WERI-Rb-1 (cell line): ENCODE data around the gene SOAT1.

Experiments
- DNase-seq: peaks from one replicate; pipeline ENCODE4 v3.0.0-alpha.2; 2020
- H3K27ac ChIP-seq: fragments of 250-450 bp; sonication (Bioruptor Pico); 2 replicates; pipeline ENCODE4 v1.5.1; 2020; ENCODE audit warnings: mild to moderate bottlenecking, moderate library complexity
- H3K27me3 ChIP-seq: fragments of 250-450 bp; sonication (Bioruptor Pico); 2 replicates; pipeline ENCODE4 v1.5.1; 2021; ENCODE audit warnings: mild to moderate bottlenecking, low read depth, moderate library complexity; ENCODE audit not compliant: insufficient read depth, severe bottlenecking
- H3K36me3 ChIP-seq: fragments of 250-450 bp; sonication (Bioruptor Pico); 2 replicates; pipeline ENCODE4 v1.5.1; 2020; ENCODE audit warnings: mild to moderate bottlenecking, moderate library complexity
- H3K4me3 ChIP-seq: 2 replicates; pipeline ENCODE4 v1.5.1; 2011; ENCODE audit warnings: low read depth, mild to moderate bottlenecking, control low read depth, low read length
- H3K9me3 ChIP-seq: fragments of 250-450 bp; sonication (Bioruptor Pico); 2 replicates; pipeline ENCODE4 v1.5.1; 2021; ENCODE audit warnings: mild to moderate bottlenecking, moderate library complexity; ENCODE audit not compliant: severe bottlenecking
- CTCF ChIP-seq: IDR thresholded peaks from 2 replicates; pipeline ENCODE4 v1.5.1; 2011; ENCODE audit warnings: low read depth, mild to moderate bottlenecking, control low read depth, inconsistent platforms, low read length

SOAT1 gene

GRCh38 chr1:179322557-179322956, 29.0 kb downstream of the SOAT1 start:
- Histone ChIP-seq H3K27me3 (no peaks in the 10 kb centered on the region), H3K36me3 (peaks cover 38% of the 10 kb centered on the region), H3K4me3 (no peak overlapping the region), H3K27ac (no peak overlapping the region), H3K9me3 (peaks cover 3% of the 10 kb centered on the region)
- DNase-seq: no peak
- TF ChIP-seq CTCF: no peak

- no peaks in the 10 kb centered on the region for H3K27me3 ChIP-seq
- DNase-seq: no peak
- peaks cover 3% of the 10 kb centered on the region for H3K9me3 ChIP-seq
- H3K27ac ChIP-seq: no peak overlapping the region
- no peak for TF ChIP-seq CTCF
- H3K36me3 ChIP-seq: peaks cover 45% of the 10 kb centered on the region
- no peak overlapping the region for H3K4me3 ChIP-seq
Measured at GRCh38 chr1:179323436-179323835, 29.8 kb downstream of the SOAT1 start.

- H3K9me3 ChIP-seq: peaks cover 3% of the 10 kb centered on the region
- no peaks in the 10 kb centered on the region for H3K27me3 ChIP-seq
- DNase-seq: no peak
- H3K4me3 ChIP-seq: no peak overlapping the region
- no peak overlapping the region for H3K27ac ChIP-seq
- peaks cover 49% of the 10 kb centered on the region for H3K36me3 ChIP-seq
- TF ChIP-seq CTCF: no peak
Measured at GRCh38 chr1:179325836-179326235, 32.2 kb downstream of the SOAT1 start.

- Histone ChIP-seq H3K36me3 (peaks cover 50% of the 10 kb centered on the region), H3K9me3 (no peaks in the 10 kb centered on the region), H3K27me3 (no peaks in the 10 kb centered on the region), H3K27ac (no peak overlapping the region), H3K4me3 (no peak overlapping the region)
- TF ChIP-seq CTCF: no peak
- DNase-seq: no peak
Measured at GRCh38 chr1:179326746-179327145, 33.1 kb downstream of the SOAT1 start.

- no peak overlapping the region for H3K4me3 ChIP-seq
- no peaks in the 10 kb centered on the region for H3K9me3 ChIP-seq
- no peak overlapping the region for H3K27ac ChIP-seq
- no peaks in the 10 kb centered on the region for H3K27me3 ChIP-seq
- TF ChIP-seq CTCF: no peak
- DNase-seq: no peak
- H3K36me3 ChIP-seq: peaks cover 50% of the 10 kb centered on the region
Measured at GRCh38 chr1:179327196-179327595, 33.6 kb downstream of the SOAT1 start.

- DNase-seq: no peak
- Histone ChIP-seq H3K9me3 (no peaks in the 10 kb centered on the region), H3K27ac (no peak overlapping the region), H3K4me3 (no peak overlapping the region), H3K27me3 (no peaks in the 10 kb centered on the region), H3K36me3 (peaks cover 55% of the 10 kb centered on the region)
- TF ChIP-seq CTCF: no peak
Measured at GRCh38 chr1:179327679-179328078, 34.1 kb downstream of the SOAT1 start.
